HG02938 (cell line): ENCODE results near the gene DHRS13.
"Not testable (repeated sequence)": the region's sequence is repeated elsewhere in the genome, so short reads cannot be mapped to it uniquely, and the experiment has no call there.

Experiments
- ATAC-seq: cut with Tn5 transposase; IDR thresholded peaks from one replicate; pipeline ENCODE4 v1.9.1; 2021; ENCODE audit warnings: mild to moderate bottlenecking, moderate library complexity; ENCODE audit not compliant: unreplicated experiment

The DHRS13 gene

DNA sequence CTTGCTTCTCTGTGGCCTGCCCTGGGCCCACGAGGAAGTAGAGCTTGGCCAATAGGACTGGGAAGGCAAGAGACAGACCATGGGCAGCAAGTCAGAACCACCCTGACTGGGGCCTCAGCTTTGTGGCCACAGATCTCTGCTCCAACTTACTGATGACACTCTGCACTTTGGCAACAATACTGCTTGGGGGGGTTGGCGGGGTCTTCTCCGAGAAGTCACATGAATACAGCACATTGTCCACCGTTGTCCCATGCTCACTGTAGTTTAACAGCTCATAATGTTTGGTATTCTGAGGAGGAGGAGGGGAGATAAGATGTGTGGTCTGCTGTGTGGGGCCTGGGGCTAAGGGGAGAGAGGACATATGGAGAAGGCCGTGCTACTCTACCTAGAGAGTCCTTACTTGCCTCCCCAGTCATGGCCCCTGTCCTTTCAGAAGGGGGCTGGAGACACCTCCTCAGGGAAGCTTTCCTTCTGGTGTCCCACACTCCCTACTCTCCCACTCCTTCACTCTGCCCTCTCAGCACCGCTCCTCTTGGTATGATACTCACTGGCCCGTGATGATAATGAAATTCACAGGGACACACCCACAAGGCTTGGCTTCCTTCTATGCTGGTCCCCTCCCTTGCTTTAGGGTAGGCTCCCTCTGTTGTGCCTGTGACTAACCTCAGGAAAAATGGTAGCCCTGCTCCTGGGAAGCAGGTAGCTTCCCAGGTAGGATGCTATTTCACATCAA is 4.0 kb upstream of the DHRS13 start:
- ATAC-seq, result no peak

DNA sequence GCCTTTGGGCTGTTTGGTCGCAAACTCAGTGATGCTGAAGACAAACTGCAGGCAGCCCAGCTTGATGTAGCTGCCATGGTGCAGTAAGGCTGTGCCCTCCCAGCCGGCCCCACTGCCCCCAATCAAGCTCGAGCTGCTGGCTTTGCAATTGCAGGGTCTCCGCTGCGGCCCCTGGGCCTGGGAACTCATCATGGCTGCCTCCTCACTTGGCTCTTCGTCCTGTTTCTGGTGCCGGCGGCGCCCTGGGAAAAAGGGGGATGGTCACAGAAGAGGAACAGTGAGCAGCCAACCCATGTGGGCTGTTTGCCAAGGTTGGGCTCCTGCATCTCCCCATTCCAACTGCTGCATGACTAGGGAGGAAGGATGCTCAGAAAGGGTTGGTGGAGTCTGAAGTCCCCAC is 3.4 kb upstream of the DHRS13 start:
- no peak for ATAC-seq

- no peak for ATAC-seq
These were observed 1.9 kb upstream of the DHRS13 start for GRCh38 chr17:28904800-28905199.

- ATAC-seq, result not testable (repeated sequence)
These were observed 615 bp upstream of the DHRS13 start for GRCh38 chr17:28903546-28903841.

DNA sequence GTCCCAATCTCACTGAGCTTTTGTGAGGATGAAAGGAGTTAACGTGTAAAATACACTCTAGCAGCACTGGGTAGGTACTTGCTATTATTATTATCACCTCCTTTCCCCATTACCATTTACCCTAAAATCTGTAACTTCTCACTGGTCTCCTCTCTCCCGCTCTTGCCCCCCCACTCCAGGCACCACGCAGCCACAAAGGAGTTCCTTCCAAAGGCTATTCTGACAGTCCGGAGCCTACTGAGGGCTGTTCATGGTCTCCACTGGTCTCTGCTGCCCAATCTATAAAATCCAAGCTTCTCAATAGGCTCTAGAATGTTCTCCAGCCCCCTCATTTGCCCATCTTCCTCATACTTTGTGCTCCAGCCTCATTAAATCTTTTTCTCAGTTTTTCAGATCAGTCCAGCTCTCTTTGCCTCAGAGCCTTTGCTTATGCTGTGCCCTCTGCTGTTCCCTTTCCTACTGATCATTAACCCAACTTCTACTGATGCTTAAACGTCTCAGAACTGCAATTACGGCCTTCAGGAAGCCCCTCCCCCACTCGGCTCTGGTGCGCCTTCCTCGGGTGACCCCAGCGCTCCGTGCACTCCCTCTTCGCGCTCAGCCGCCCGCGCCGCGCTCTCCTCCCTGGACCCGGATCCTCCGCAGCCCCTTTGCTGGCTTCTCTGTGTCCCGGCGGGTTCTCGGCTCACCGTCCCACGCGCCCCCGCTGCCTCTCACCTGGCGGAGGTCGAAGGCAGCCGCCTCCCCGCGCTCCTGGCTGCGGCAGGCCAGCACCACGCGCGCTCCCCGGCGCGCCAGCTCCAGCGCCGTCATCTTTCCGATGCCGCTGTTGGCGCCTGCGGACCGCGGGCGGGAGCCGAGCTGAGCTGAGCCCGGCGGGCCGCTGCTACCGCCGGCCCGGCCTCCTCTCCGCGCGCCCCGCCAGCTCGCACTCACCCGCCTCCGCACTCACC is 737 bp downstream of the DHRS13 start:
- peak; percentile 29 for ATAC-seq

DNA sequence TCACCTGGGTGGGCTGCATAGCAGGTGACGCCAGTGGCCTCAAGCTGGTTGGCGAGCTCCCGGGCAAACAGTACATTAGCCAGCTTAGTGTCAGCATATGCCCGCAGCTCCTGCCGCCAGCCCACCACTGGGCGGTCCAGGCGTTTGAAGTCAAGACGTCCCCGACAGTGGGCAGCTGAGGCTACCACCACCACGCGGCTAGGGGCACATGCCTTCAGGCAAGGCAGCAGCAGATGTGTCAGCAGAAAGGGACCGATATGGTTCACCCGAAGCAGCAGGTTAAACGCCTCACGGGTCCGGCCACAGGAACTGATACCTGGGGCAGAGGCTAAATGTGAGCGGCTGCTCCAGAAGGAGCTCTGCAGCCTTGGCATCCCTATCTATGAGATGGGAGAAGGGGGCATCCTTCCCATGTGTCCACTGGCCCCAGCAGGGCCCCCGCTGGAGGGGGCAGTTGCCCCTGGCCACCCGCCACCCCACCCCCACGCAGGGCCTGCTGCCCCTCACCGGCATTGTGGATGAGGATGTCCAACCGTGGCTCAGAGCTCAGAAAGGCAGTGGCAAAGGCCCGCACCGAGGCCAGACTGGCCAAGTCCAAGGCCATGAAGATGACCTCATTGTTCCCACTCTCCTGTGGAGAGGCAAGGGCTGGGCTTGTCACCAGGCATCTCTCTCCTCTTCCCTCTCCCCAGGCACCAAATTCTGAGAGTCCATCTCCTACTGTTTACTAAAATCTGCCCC is 1.7 kb downstream of the DHRS13 start:
- ATAC-seq, result no peak

DNA sequence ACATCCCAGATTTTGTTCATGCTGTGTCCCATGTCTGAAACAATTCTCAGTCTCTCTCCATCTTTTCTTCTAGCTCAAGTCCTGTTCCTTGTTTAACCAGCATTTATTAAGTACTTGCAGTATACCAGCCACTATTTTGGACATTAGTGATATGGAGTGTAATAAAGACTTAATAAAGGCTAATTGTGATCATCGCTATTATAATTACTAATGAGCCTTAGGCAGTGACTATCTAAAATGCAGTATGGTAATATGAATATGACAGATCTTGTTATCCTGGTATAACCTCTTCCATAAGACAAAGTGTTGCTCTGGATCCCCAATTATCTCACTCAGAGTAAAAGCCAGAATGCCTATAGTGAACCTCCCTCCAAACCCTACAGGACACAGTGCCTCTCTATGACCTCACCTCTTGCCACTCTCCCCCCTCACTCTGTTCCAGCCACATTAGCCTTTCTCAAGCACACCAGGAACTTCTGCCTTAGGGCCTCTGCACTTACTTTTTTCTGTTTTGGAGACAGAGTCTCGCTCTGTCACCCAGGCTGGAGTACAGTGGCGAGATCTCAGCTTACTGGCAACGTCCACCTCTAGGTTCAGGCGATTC is 3.6 kb downstream of the DHRS13 start:
- ATAC-seq, result no peak

DNA sequence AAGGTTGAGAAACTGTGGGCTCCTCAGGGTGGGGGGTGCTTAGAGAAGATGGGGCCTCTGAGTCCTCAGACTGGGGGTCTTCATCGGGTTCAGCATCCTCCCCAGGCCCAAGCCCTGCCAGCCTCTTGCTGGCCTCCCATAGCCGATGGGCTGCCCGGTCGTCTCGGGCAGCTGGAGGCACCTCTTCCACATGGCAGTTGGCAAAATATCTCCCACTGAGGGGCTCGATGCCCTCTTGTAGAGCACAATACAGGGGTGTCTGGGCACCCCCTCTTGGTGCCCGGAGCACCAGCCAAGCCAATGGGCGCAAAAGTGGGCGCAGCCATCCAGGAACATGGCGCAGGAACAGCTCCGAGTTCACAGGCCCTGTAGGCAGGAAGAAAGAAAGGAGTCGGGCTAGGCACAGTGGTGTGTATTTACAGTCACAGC is 4.3 kb downstream of the DHRS13 start:
- no peak for ATAC-seq

GRCh38 chr17:28897769-28898526 is 4.9 kb downstream of the DHRS13 start:
- no peak for ATAC-seq

DNA sequence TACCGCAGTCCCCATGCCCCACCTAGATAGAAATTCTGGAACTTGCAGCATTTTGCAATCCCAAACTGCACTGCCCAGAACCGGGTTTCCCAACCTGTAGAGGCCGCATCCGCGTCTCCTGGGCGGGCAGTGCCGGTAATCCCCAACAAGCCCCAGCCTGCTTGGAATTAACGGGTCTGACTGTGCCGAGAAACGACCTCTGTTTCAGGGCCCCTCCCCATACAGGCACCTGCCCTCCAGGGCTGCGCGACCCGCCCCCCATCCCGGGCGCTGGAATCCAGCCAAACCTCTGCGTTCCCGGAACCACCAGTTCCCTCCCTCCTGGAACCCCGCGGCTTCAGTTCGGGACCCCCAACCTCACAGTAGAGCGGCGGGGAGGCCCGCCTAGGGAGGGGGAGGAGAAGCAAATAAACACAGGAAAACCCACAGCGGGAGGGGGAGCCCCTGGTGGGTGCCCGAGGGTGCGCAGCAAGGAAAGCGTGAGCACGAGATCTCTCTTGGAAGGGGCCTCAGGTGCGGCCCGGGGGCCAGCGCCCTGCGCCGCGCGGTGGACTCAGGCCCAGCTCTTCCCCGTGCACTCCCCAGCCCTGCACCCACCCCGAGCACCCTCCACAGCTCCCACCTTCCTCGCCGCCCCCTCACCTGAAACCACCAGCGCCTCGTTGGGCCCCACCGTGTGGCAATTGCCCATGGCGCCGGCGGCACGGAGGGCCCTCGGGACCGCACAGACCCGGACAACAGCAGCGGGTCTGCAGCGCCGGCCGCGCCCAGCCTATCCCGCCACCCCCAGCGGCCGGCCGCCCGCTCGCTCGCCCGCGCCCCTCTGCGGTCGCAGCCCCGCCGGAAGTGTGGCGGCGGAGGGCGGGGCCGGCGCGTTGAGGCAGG is 5.8 kb downstream of the DHRS13 start, which contains the start of gene FLOT2:
Gene FLOT2 (minus strand): TSS at position 850 of the 885 bp plus-strand sequence. CDS start 159 bp downstream, at position 691.
- ATAC-seq, result no peak

- ATAC-seq, result no peak
These were observed 6.4 kb downstream of the DHRS13 start for GRCh38 chr17:28896491-28896883.

- no peak for ATAC-seq
These were observed 7.0 kb downstream of the DHRS13 start for GRCh38 chr17:28895794-28896447.

DNA sequence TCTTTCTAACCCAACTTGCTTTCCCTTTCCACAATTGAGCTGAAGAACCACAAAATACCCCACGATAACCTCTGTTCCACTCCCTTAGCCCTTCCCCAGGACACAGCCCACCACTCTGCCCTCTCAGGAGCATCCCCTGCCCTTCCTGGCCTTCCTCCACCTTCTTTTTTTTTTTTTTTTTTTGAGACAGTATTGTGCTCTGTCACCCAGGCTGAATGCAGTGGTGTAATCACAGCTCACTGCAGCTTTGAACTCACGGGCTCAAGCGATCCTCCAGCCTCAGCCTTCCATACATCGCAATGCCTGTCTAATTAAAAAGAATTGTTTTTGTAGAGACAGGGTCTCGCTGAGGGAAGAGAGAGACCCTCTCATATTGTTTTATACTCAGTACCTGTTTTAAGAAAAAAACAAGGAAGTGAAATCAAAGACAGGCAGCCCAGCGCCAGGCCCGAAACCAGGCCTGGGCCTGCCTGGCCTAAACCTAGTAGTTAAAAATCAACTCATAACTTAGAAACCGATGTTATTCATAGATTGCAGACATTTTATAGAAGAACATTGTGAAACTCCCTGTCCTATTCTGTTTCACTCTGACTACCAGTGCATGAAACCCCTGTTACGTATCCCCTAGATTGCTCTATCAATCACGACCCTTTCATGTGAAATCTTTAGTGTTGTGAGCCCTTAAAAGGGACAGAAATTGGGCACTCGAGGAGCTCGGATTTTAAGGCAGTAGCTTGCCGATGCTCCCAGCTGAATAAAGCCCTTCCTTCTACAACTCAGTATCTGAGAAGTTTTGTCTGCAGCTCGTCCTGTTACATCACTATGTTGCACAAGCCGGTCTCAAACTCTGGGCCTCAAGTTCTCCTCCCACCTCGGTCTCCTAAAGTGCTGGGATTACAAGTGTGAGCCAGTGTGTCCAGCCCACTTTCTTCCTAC is 9.4 kb downstream of the DHRS13 start:
- ATAC-seq, result not testable (repeated sequence)

DNA sequence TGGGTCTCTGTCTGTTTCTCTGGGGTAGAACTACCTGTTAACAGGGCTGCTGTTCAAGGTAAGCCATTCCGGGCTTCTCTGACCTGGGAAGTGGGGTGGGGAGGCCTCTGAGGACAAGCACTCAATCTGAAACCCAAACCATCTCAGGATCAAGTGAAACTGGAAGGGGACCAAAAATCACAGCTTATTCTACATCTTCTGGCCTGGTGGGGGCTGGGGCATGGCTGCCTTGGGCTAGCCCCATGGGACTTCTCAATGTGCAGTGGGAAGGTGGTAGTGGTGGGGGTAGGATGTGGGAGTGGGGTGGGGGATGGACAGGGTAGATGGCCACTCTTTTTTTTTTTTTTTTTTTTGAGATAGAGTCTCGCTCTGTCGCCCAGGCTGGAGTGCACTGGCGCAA is 10.9 kb downstream of the DHRS13 start:
- no peak for ATAC-seq

DNA sequence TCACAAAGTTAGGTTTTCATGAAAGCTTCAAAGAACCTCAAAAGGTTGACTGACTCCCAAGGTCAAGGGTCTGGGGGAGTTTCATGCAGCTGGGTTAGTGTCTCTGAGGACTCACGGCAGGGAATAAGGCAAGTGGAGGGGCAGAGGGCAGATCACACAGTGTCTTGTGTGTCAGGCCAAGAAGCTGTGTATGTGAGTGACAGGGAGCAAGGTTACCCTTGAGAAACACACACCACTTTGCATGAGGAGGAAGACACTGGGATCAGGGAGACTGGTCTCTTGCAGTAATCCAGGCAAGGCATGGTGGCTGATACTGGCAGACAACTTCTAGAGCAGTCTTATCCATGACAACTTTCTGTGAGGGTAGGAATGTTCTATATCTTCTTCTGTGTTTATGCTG is 11.7 kb downstream of the DHRS13 start:
- ATAC-seq, result no peak

GRCh38 chr17:28889996-28890395 is 12.9 kb downstream of the DHRS13 start:
- ATAC-seq, result no peak

- no peak for ATAC-seq
These were observed 14.0 kb downstream of the DHRS13 start for GRCh38 chr17:28888832-28889231.
